Measurements from ENCODE around the gene TRA2B.

GRCh38 chr3:185916042-185916833, 21.6 kb downstream of the TRA2B start:
- TF ChIP-seq CTCF (IDR thresholded peaks at IDR 0.05; ENCODE audit: insufficient read depth, low read depth, low read length) (no peak), EZH2 (IDR thresholded peaks at IDR 0.05; ENCODE audit: insufficient read depth, low read length) (no peak)

Measured in astrocyte (in vitro differentiated cells and primary cell).